ENCODE data around the gene YY1. TPM values are rescaled to one million over a fixed set of nuclear protein-coding genes. Genes with fewer than 3 reads are reported as not detected.
"Not testable (repeated sequence)": the region's sequence is repeated elsewhere in the genome, so short reads cannot be mapped to it uniquely, and the experiment has no call there.

Gene YY1
- total RNA-seq, 1 donor from 2014 or later = 102 TPM

DNA sequence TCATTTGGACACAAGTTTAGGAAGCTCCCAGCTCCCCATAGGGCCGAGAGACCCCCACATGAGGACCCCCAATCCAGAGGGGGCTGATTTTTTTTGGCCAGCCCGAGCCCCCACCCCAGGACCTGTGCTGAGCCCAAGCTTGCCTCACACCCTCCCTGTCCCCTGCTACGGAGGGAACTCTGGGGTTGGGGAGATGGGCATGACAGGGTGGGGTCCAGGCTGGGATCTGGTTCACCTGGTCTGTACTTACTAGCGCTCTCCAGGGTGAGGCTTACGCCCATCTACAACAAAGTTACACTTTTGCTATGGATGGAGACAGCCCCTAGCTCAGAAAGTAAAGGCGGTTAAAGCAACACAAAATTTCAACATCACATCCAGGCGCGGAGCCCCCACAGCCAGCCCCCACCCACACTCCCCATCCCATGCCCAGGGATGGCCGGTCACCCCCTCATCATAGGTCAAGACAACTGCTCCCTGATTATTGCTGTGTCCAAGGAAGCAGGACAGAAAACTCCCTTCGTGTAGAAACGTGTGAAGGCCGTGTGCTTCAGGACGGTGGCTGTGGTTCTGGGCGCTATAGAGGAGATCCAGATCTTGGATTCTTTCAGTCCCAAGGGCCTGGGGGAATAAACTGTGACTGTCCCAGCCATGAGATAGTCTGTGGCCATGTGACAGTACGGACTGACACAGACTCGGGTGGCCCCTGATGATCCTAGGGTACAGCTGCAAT lies 56.6 kb downstream of the YY1 start:
- no peak for DNase-seq
- no peaks in the 10 kb centered on the region for H3K27me3 Mint-ChIP-seq
- H3K4me1 Mint-ChIP-seq = no peaks in the 10 kb centered on the region
- no peak overlapping the region for H3K4me3 Mint-ChIP-seq
- no peaks in the 10 kb centered on the region for H3K9me3 Mint-ChIP-seq
- H3K27ac Mint-ChIP-seq = no peak overlapping the region
- H3K36me3 Mint-ChIP-seq (ENCODE audit: low read depth) = no peaks in the 10 kb centered on the region
- intact Hi-C loops (cut with micrococcal nuclease) = no loop called here

DNA sequence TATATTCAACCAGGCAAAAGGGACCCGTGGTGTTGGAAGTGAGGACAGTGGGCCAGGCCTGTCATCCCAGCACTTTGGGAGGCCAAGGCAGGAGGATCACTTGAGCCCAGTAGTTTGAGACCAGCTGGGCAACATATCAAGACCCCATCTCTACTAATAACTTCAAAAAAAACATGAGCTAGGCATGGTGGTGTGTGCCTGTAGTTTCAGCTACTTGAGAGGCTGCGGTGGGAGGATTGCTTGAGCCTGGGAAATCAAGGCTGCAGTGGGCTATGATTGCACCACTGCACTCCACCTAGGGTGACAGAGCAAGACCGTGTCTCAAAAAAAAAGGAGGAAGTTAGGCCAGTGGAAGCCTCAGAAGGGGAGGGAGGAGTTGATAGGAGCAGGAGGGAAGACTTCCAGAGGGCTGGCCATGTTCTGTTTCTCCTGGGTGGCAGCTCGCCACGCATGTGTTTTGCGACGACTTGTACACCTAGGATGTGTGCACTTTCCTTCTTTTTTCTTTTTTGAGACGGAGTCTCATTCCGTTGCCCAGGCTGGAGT lies 57.2 kb downstream of the YY1 start:
- Mint-ChIP-seq H3K4me1 (no peaks in the 10 kb centered on the region), H3K9me3 (no peaks in the 10 kb centered on the region), H3K4me3 (no peak overlapping the region), H3K27me3 (no peaks in the 10 kb centered on the region), H3K27ac (no peak overlapping the region), H3K36me3 (ENCODE audit: low read depth) (no peaks in the 10 kb centered on the region)
- no peak for DNase-seq
- intact Hi-C loops (cut with micrococcal nuclease) = no loop called here

DNA sequence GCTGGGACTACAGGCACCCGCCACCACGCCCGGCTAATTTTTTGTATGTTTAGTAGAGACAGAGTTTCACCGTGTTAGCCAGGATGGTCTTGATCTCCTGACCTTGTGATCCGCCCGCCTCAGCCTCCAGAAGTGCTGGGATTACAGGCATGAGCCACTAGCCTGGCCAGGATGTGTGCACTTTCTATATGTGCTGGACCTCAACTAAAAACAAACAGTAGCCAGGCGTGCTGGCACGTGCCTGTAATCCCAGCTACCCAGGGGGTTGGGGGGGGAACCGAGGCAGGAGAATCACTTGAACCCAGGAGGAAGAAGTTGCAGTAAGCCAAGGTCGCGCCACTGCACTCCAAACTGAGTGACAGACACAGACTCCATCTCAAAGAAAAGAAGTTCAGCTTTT lies 57.8 kb downstream of the YY1 start:
- H3K4me1 Mint-ChIP-seq; intact Hi-C loops (cut with micrococcal nuclease); H3K36me3 Mint-ChIP-seq (ENCODE audit: low read depth); H3K9me3 Mint-ChIP-seq; H3K27ac Mint-ChIP-seq; H3K27me3 Mint-ChIP-seq; H3K4me3 Mint-ChIP-seq; DNase-seq: not testable (repeated sequence)

DNA sequence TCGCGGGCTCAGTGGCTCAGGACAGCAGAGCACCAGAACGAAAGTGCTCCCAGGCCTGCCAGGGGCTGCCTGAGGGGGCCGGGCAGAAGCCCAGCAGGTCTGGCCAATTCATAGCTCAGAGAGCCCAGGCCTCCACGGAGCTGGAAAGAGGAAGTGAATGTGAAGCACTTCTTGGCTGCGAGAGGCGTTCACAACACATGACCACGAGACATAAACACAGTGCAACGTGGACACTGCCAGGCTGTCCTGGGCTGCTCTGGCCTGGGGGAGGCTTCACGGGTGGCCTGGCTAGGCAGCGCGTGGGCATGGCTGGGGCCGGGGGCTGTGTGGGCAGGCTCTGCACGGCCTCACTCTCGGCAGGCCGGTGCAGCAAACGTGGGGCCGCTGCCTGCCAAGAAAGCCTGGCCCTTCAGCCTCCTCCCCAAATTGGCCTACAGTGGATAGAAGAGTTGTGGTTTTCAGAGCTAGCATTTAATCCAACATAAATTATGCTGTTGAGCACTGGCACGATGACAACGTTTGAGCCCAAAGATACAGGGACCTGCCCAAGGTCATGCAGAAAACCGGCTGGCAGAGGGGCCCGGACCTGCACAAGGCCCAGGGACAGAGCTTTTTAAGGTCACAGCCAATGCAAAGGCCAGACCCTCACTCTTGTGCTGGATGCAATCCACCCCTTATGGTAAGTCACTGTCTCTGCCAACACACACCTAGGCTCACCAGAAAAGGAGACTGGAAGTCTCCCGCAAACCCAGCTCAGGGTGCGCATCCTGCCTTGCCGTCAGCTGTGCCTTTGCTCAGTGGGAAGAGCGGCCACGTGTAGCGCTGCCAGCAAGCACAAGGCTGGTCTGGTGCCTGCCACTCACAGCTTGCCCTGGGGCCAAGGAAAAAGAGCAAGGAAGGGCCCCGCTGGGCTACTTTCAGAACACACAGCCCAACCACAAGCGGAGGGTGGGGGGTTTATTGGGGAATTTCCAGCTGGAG lies 58.7 kb downstream of the YY1 start:
- intact Hi-C loops (cut with micrococcal nuclease) = no loop called here
- no peak overlapping the region for H3K27ac Mint-ChIP-seq
- no peak overlapping the region for H3K4me3 Mint-ChIP-seq

DNA sequence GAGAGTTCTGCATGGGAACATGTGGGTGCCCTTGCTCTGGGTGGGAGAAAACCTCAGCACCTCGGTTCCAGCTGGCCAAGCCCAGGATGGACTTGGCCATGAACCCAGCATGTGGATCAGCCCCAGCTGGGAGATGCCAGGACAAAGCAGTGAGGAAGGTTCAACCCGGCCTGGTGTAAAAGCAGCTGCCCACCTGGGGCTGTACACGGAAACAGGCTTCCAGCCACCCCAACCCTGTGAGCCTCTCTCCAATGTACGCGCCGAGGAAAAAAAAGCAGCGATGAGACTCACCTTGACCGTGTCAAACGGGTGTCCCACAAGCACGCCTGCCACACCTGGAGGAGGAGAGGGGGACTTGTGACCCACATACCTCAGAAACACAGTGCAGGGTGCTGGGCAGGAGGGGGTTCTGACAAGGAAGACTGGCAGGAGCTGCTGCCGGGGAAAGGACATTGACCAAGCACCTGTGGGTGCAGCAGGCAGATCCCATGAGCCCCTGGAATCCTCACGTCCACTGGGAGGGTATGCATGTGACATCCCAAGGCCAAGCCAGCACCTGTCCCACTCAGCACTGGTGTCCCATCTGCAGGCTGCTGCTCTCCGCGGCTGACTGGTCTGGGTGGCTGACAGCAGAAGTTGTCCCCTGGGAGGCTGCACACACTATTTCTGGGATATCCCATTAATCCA lies 59.8 kb downstream of the YY1 start:
- no peaks in the 10 kb centered on the region for H3K4me1 Mint-ChIP-seq
- no peaks in the 10 kb centered on the region for H3K36me3 Mint-ChIP-seq (ENCODE audit: low read depth)
- intact Hi-C loops (cut with micrococcal nuclease) = no loop called here
- H3K4me3 Mint-ChIP-seq = no peak overlapping the region
- no peak for DNase-seq
- H3K27me3 Mint-ChIP-seq = no peaks in the 10 kb centered on the region
- peak overlapping the region; percentile 41 for H3K27ac Mint-ChIP-seq
- H3K9me3 Mint-ChIP-seq = no peaks in the 10 kb centered on the region

More for the DNA sequence above, 58.7 kb downstream of the YY1 start:
- no peak for DNase-seq
- Mint-ChIP-seq H3K9me3 (no peaks in the 10 kb centered on the region), H3K4me1 (no peaks in the 10 kb centered on the region), H3K27me3 (no peaks in the 10 kb centered on the region), H3K36me3 (ENCODE audit: low read depth) (no peaks in the 10 kb centered on the region)

DNA sequence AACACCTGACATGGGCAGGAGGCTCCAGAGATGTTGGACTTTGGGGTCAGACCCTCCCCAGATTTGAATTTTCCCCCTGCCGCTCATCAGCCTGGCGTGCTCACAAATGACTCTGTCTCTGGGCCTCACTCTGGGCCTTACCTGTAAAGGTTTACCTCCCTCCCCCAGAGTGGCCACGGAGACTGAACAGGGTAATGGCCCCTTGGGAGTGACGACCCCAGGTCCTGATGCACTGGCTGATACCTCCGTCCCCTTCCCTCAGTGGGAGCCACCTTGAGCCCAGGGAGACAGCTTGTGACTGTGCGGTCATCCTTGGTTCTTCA lies 60.3 kb downstream of the YY1 start:
- Mint-ChIP-seq H3K4me1 (peaks cover 1% of the 10 kb centered on the region), H3K27me3 (no peaks in the 10 kb centered on the region), H3K4me3 (no peak overlapping the region), H3K9me3 (no peaks in the 10 kb centered on the region), H3K27ac (peak overlapping the region; percentile 41), H3K36me3 (ENCODE audit: low read depth) (no peaks in the 10 kb centered on the region)
- DNase-seq = no peak
- intact Hi-C loops (cut with micrococcal nuclease) = no loop called here

DNA sequence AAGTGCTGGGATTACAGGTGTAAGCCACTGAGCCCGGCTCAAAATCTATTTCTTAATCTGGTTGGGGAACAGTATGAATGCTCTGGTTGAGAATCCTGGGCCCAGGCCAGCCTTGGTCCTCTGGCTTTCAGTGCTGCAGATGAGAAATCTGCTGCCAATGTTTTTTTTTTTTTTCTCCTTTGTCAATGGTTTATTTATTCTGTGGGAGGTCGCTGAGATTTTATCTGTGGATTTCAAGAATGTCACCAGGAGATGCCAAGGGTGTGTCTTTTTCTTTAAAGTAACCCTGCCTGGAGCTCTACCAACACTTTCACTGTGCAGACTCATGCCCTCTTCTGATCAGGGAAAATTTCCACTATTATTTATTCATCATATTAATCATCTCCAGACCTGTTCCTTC lies 63.7 kb downstream of the YY1 start:
- no peak overlapping the region for H3K4me3 Mint-ChIP-seq
- H3K27me3 Mint-ChIP-seq = peaks cover 13% of the 10 kb centered on the region
- no peaks in the 10 kb centered on the region for H3K9me3 Mint-ChIP-seq
- peaks cover 11% of the 10 kb centered on the region for H3K4me1 Mint-ChIP-seq
- DNase-seq = no peak
- H3K27ac Mint-ChIP-seq = no peak overlapping the region
- no peaks in the 10 kb centered on the region for H3K36me3 Mint-ChIP-seq (ENCODE audit: low read depth)
- intact Hi-C loops (cut with micrococcal nuclease) = loop anchor here (1.0 kb wide), 1 partner anchor 75 kb away; no protein-coding TSS in a partner anchor

DNA sequence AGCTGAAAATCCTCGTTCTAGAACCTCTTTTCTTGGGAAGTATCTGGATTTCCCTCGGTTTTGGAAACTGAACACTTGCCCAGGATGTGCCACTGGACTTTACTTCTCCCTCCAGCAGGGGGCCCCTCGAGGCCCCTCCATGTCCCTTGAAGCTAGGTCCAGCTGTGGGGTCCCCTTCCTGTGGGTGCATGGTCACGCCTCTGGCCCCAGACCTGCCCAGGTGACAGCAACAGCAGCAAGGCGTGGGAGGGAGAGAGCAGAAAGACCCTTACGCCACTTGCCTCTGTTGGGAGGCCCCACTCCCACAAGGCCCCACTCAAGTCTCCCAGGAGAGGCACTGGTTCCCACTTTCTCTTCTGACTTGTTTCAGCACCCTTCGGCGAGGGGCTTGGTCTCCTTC lies 64.2 kb downstream of the YY1 start:
- no peaks in the 10 kb centered on the region for H3K36me3 Mint-ChIP-seq (ENCODE audit: low read depth)

DNA sequence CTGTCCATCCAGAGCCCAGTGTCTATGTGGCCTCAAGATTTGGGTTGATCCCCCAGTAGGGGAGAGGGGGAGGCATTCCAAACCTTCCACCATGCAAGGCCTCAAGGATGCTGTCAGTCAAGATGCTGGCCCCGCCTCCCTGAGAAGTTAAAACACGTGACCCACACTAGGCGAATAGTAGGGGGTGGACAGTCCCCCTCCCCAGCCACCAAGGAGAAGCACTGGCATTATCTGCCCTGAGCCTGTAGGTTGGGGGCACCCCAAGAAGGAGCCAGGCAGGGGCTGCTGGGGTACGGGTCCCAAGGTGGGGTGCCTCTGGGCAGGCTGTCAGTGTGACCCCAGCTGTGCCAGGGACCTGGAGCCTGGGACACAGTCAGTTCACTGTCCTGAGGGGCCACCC lies 65.0 kb downstream of the YY1 start:
- Mint-ChIP-seq H3K36me3 (ENCODE audit: low read depth) (no peaks in the 10 kb centered on the region), H3K4me1 (peaks cover 13% of the 10 kb centered on the region), H3K9me3 (no peaks in the 10 kb centered on the region), H3K27ac (no peak overlapping the region), H3K4me3 (no peak overlapping the region), H3K27me3 (peaks cover 20% of the 10 kb centered on the region)
- intact Hi-C loops (cut with micrococcal nuclease) = loop anchor here (1.0 kb wide), 1 partner anchor 73 kb away; no protein-coding TSS in a partner anchor
- no peak for DNase-seq

More for the DNA sequence above, 64.2 kb downstream of the YY1 start:
- no peak for DNase-seq
- H3K27ac Mint-ChIP-seq = no peak overlapping the region
- H3K9me3 Mint-ChIP-seq = no peaks in the 10 kb centered on the region
- H3K4me3 Mint-ChIP-seq = no peak overlapping the region
- H3K4me1 Mint-ChIP-seq = peaks cover 13% of the 10 kb centered on the region
- peaks cover 16% of the 10 kb centered on the region for H3K27me3 Mint-ChIP-seq
- intact Hi-C loops (cut with micrococcal nuclease) = loop anchor here (1.0 kb wide), 1 partner anchor 74 kb away; no protein-coding TSS in a partner anchor

DNA sequence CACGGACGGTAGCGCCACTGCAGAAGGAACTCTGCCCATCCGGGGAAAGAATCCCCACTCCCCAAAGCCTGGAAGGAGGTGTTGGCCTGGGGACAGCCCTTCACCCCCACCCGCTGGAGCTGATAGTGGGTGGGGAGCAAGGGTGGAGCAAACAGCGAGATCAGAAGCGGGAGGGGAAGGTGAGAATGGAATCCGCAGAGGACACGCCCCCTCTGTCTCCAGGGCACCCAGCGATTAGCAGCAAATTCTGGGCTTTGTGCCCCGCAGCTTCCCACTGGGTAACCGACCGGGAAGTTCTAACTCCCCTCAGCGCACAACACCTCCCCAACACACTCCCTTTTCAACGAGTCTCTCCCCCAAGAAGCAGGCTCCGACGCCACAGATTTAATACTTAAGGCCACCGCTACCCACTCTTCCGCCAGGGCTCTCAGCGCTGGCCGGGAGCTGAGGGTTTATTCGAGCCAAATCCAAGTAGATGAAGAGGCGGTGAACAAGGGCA lies 65.9 kb downstream of the YY1 start:
- DNase-seq = no peak

DNA sequence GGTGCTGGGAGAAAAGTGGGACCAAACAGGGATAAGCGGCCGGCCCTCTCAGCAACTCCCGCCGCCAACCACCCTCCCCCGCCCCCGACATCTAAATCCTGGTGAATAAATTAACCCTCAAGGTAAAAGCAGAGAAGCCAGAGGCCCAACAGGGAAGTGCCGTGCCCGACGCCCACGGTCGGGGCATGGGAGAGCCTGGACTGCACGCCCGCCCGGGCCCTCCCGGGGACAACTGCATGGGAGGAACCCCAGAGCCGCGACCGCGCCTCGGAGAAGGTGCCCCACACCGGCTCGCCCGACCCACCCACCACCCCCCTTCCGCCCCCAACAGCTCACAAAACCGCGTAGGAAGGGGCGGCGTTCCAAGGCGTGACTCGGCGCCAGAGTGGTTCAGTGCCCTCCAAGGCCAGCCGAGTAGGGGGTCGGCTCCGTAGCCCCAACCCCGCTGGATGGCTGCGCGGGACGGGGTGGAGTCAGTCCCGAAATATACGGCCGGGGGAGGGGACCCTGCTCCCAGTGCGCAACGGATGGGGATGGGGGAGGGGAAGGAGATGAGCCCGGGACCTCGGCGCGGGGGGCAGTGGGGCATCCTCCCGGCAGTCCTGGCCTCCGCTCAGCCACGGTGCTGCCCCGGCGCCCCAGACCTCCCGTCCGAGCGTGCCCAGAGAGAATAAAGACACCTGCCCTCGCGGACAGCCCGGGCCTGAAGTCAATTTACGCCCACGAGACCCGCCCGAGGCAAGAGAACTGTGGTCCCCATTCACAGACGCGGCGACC lies 66.6 kb downstream of the YY1 start:
- Mint-ChIP-seq H3K4me3 (peak overlapping the region; percentile 83), H3K36me3 (ENCODE audit: low read depth) (no peaks in the 10 kb centered on the region), H3K27me3 (peaks cover 22% of the 10 kb centered on the region), H3K4me1 (peaks cover 13% of the 10 kb centered on the region), H3K27ac (peak overlapping the region; percentile 51), H3K9me3 (no peaks in the 10 kb centered on the region)
- intact Hi-C loops (cut with micrococcal nuclease) = loop anchor here (1.0 kb wide), 2 partner anchors 20 to 70 kb away; a partner anchor contains a TSS
- DNase-seq = peak; percentile 84

More for the DNA sequence above, 65.9 kb downstream of the YY1 start:
- intact Hi-C loops (cut with micrococcal nuclease) = loop anchor here (1.0 kb wide), 1 partner anchor 20 kb away; no protein-coding TSS in a partner anchor
- H3K4me3 Mint-ChIP-seq = peak overlapping the region; percentile 83
- H3K27ac Mint-ChIP-seq = peak overlapping the region; percentile 51
- H3K9me3 Mint-ChIP-seq = no peaks in the 10 kb centered on the region
- H3K4me1 Mint-ChIP-seq = peaks cover 13% of the 10 kb centered on the region
- H3K36me3 Mint-ChIP-seq (ENCODE audit: low read depth) = no peaks in the 10 kb centered on the region
- peaks cover 22% of the 10 kb centered on the region for H3K27me3 Mint-ChIP-seq

DNA sequence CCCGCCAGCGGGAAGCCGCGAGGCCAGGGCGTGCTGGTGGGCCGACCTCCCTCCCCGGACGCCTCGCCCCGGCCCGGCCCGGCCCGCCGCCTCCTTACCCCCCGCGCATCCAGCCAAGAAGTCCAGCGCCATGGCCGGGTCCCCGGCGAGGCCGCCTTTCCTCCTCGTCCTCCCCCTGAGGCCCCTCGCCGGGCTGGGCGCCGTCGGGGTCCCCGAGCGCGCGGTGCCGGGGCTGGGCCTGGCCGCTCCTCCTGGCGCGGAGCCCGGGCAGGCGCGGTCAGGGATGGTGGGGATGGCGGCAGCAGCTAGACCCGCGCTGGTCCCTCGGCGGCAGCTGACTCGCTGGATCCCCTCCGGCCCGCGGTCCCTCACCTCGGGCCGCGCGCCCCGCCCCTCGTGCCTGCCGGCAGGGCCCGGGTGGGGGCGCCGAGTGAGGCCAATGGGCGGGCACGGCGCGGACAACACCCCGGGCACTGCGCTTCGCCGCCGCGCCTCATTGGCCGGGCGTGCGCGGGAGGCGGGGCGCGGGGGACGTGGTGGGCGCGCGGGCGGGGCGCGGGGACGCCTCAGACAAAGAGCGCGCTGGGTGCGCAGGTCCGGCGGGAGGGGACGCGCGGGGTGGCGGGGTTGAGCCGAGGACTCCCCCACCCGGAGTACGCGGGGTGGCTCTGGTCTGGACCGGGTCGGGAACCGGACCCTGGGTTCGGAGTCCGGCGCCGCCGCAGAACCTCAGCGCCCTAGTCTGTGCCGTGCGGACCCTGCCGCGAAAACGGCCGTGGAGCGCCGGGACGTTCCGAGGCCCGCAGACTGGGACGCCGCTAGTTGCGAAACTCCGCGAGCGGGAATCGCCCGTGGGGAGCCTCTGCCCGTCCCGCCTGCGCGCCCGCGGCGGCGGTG lies 67.4 kb downstream of the YY1 start, which contains the start of gene SLC25A29:
TSS of gene SLC25A29 (minus strand) at position 344 of the 897 bp plus-strand sequence. CDS start at position 132, 212 bp downstream.
- H3K27me3 Mint-ChIP-seq = peaks cover 22% of the 10 kb centered on the region
- H3K4me3 Mint-ChIP-seq = peak within 1 kb of the TSS; percentile 83
- H3K27ac Mint-ChIP-seq = peak within 1 kb of the TSS; percentile 25
- no peaks in the 10 kb centered on the region for H3K36me3 Mint-ChIP-seq (ENCODE audit: low read depth)
- peak; percentile 93 for DNase-seq
- H3K4me1 Mint-ChIP-seq = peaks cover 13% of the 10 kb centered on the region
- intact Hi-C loops (cut with micrococcal nuclease) = loop anchor here (1.0 kb wide), 1 partner anchor 69 kb away; a partner anchor contains a TSS
- no peaks in the 10 kb centered on the region for H3K9me3 Mint-ChIP-seq

All from activated CD4-positive, alpha-beta T cell treated with anti-CD3 and anti-CD28 coated beads, Interleukin-2, amount 10 ng/mL, durations not matched to agents 24 days and 14 days (primary cell).